ENCODE measurements around the gene ANXA4. TPM values are rescaled to one million over a fixed set of nuclear protein-coding genes. Genes with fewer than 3 reads are reported as not detected.

The ANXA4 gene
- total RNA-seq (2021) (82.9 and 109 TPM in 2 replicates), Bru-seq, nascent RNA (percentile 65 among the genes with signal in this experiment), BruChase-seq, experiment 1, labeled RNA remaining after a 2-hour chase (percentile 66 among the genes with signal in this experiment), BruChase-seq, experiment 2, labeled RNA remaining after a 6-hour chase (percentile 56 among the genes with signal in this experiment)
- long read RNA-seq, transcript ANXA4-201 (13 exons, 2,799 nt): major isoform, 75 of 96 reads
- long read RNA-seq, partial matches to known transcripts: 3 of 96 reads
- long read RNA-seq, other reads (novel, unspliced or antisense): 16 of 96 reads

- intact Hi-C loops (cut with micrococcal nuclease; ENCODE audit: unreplicated experiment): loop anchor here (1.0 to 5.0 kb wide), 4 partner anchors 25 to 151 kb away; partner anchors contain the start of gene SNRNP27
- H3K9me2 ChIP-seq (ENCODE audit: insufficient read depth): no peaks in the 10 kb centered on the region
- TF ChIP-seq CTCF (conservative IDR thresholded peaks at IDR 0.05): no peak
- no peak for TF ChIP-seq EZH2 (IDR thresholded peaks at IDR 0.05; ENCODE audit: low read depth)
- POLR2A ChIA-PET (ENCODE audit: unreplicated experiment): interaction anchor here (0.6 kb wide), 1 partner anchor 93 kb away, joined by 4 read pairs; no protein-coding TSS in a partner anchor
- H3K9me3 ChIP-seq (ENCODE audit: insufficient read depth, low read depth): no peaks in the 10 kb centered on the region
- H3K4me2 ChIP-seq: peak within 1 kb of the TSS; percentile 99
- H3K4me1 ChIP-seq (replicated peaks; ENCODE audit: insufficient read depth): peaks cover 51% of the 10 kb centered on the region
- peak within 1 kb of the TSS; percentile 98 for H2AFZ ChIP-seq
- H3K4me3 ChIP-seq: peak within 1 kb of the TSS; percentile 71
- no peaks in the 10 kb centered on the region for H4K20me1 ChIP-seq (ENCODE audit: insufficient read depth)
- no peaks in the 10 kb centered on the region for H3K36me3 ChIP-seq (ENCODE audit: low read depth)
- DNase-seq: peak; percentile 71 to 86
- H3K79me2 ChIP-seq (ENCODE audit: low read depth): peaks cover 32% of the 10 kb centered on the region
- CTCF ChIA-PET: interaction anchor here (0.6 to 2.3 kb wide), 5 partner anchors 10 to 173 kb away, joined by 3 to 14 read pairs (median 5); no protein-coding TSS in a partner anchor
- no peaks in the 10 kb centered on the region for H3K27me3 ChIP-seq (ENCODE audit: insufficient read depth, low read depth)
- BruUV-seq (replicated peaks): no TSS peak
- peak within 1 kb of the TSS; percentile 72 for H3K27ac ChIP-seq
- peaks cover 23% of the 10 kb centered on the region for H3F3A ChIP-seq (ENCODE audit: insufficient read depth, low read depth)
Observed at GRCh38 chr2:69741575-69742321, at the start of gene ANXA4. Gene ANXA4 (plus strand): TSS chr2:69742134. CDS start chr2:69781566, 39,432 bp downstream.

GRCh38 chr2:69692424-69692823 lies 49.5 kb upstream of the ANXA4 start:
- Histone ChIP-seq H3K79me2 (ENCODE audit: low read depth) (no peaks in the 10 kb centered on the region), H3F3A (ENCODE audit: insufficient read depth, low read depth) (peaks cover 28% of the 10 kb centered on the region), H3K27ac (no peak overlapping the region), H3K27me3 (ENCODE audit: insufficient read depth, low read depth) (no peaks in the 10 kb centered on the region), H3K36me3 (ENCODE audit: low read depth) (no peaks in the 10 kb centered on the region), H2AFZ (no peak overlapping the region), H3K4me1 (replicated peaks; ENCODE audit: insufficient read depth) (peaks cover 43% of the 10 kb centered on the region), H3K4me2 (peak overlapping the region; percentile 11; the same call in 1 of the 2 replicates), H3K4me3 (no peak overlapping the region), H4K20me1 (ENCODE audit: insufficient read depth) (no peaks in the 10 kb centered on the region), H3K9me3 (ENCODE audit: insufficient read depth, low read depth) (no peaks in the 10 kb centered on the region), H3K9me2 (ENCODE audit: insufficient read depth) (no peaks in the 10 kb centered on the region)
- ChIA-PET CTCF (no interaction called here), POLR2A (ENCODE audit: unreplicated experiment) (no interaction called here)
- TF ChIP-seq CTCF (conservative IDR thresholded peaks at IDR 0.05) (no peak), EZH2 (IDR thresholded peaks at IDR 0.05; ENCODE audit: low read depth) (no peak)
- no TSS peak for BruUV-seq (replicated peaks)
- intact Hi-C loops (cut with micrococcal nuclease; ENCODE audit: unreplicated experiment): no loop called here
- DNase-seq: peak in 1 of 2 experiments; percentile 72

- intact Hi-C loops (cut with micrococcal nuclease; ENCODE audit: unreplicated experiment): no loop called here
- H3K4me2 ChIP-seq: no peak overlapping the region
- H3K4me3 ChIP-seq: no peak overlapping the region
- peaks cover 43% of the 10 kb centered on the region for H3K4me1 ChIP-seq (replicated peaks; ENCODE audit: insufficient read depth)
- no peaks in the 10 kb centered on the region for H3K9me3 ChIP-seq (ENCODE audit: insufficient read depth, low read depth)
- no peak overlapping the region for H3K27ac ChIP-seq
- H3K79me2 ChIP-seq (ENCODE audit: low read depth): no peaks in the 10 kb centered on the region
- CTCF ChIA-PET: no interaction called here
- TF ChIP-seq CTCF (conservative IDR thresholded peaks at IDR 0.05) (no peak), EZH2 (IDR thresholded peaks at IDR 0.05; ENCODE audit: low read depth) (no peak)
- peaks cover 28% of the 10 kb centered on the region for H3F3A ChIP-seq (ENCODE audit: insufficient read depth, low read depth)
- no peaks in the 10 kb centered on the region for H4K20me1 ChIP-seq (ENCODE audit: insufficient read depth)
- H3K27me3 ChIP-seq (ENCODE audit: insufficient read depth, low read depth): no peaks in the 10 kb centered on the region
- no TSS peak for BruUV-seq (replicated peaks)
- no peak overlapping the region for H2AFZ ChIP-seq
- POLR2A ChIA-PET (ENCODE audit: unreplicated experiment): no interaction called here
- no peak for DNase-seq
- no peaks in the 10 kb centered on the region for H3K9me2 ChIP-seq (ENCODE audit: insufficient read depth)
- no peaks in the 10 kb centered on the region for H3K36me3 ChIP-seq (ENCODE audit: low read depth)
Observed at GRCh38 chr2:69693059-69693774, 48.7 kb upstream of the ANXA4 start.
